GM06990 (cell line): ENCODE measurements around the gene ITLN1.
A peak's percentile ranks its signal among the peaks of the same experiment; 100 is the strongest.

Source experiments
- DNase-seq: peaks from one replicate; pipeline ENCODE4 v3.0.0-alpha.2; 2011; ENCODE audit not compliant: insufficient read length; ENCODE audit errors: extremely low read depth
- H3K27me3 ChIP-seq: replicated peaks from 2 replicates; pipeline ENCODE4 v1.6.0; 2011; ENCODE audit warnings: low read length; ENCODE audit not compliant: control insufficient read depth, insufficient read depth
- H3K36me3 ChIP-seq: 2 replicates; pipeline ENCODE4 v1.5.1; 2011; ENCODE audit warnings: low read length; ENCODE audit not compliant: control insufficient read depth, insufficient read depth
- H3K4me3 ChIP-seq: replicated peaks from 2 replicates; pipeline ENCODE4 v1.5.1; 2011; ENCODE audit warnings: low read depth, mild to moderate bottlenecking, control low read depth, low read length
- TF ChIP-seq, protein P1 (sequence below): IDR thresholded peaks from 2 replicates; pipeline ENCODE4 v1.5.1; 2011; ENCODE audit warnings: low read length, control low read depth, mild to moderate bottlenecking, inconsistent platforms; ENCODE audit not compliant: insufficient read depth, poor library complexity, severe bottlenecking

ITLN1 gene

DNA sequence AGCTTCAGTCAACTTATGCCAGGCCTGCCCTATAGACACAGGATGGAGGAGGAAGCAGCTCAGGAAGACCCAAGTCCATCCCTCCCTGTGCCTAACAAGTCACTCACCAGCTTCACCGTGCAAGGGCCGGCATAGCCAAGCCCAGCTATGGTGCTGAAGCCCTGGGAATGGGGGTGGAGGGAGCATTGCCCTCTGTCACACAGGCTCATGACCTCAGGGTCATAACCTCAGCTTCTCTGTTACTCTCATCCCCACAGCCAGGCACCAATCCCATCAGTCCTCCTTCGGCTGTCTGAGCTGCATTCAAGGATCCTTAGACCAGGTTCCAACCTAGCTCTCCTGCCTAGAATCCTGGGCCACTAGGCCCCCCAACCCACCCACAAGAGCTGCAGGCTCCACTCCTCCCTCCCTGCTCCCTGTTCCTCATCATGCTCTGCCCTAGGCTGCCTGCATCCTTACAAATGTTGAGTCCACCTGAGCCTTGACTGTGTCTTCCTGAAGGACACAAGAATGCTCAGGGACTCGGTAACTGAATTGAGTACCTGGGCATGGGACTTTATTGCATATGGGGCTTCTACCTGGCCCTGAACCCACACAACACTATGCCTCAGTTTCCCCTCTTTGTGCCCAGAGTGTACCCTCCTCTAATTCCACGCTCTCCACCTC lies 24.0 kb downstream of the ITLN1 start:
- DNase-seq, result no peak

GRCh38 chr1:160859166-160859565 lies 25.8 kb downstream of the ITLN1 start:
- TF ChIP-seq, protein P1, sequence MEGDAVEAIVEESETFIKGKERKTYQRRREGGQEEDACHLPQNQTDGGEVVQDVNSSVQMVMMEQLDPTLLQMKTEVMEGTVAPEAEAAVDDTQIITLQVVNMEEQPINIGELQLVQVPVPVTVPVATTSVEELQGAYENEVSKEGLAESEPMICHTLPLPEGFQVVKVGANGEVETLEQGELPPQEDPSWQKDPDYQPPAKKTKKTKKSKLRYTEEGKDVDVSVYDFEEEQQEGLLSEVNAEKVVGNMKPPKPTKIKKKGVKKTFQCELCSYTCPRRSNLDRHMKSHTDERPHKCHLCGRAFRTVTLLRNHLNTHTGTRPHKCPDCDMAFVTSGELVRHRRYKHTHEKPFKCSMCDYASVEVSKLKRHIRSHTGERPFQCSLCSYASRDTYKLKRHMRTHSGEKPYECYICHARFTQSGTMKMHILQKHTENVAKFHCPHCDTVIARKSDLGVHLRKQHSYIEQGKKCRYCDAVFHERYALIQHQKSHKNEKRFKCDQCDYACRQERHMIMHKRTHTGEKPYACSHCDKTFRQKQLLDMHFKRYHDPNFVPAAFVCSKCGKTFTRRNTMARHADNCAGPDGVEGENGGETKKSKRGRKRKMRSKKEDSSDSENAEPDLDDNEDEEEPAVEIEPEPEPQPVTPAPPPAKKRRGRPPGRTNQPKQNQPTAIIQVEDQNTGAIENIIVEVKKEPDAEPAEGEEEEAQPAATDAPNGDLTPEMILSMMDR, result no peak

More for the DNA sequence above, 24.0 kb downstream of the ITLN1 start:
- Histone ChIP-seq H3K4me3 (no peak overlapping the region), H3K36me3 (no peaks in the 10 kb centered on the region), H3K27me3 (no peaks in the 10 kb centered on the region; the same call in 1 of the 2 replicates)
- TF ChIP-seq, protein P1, result no peak

DNA sequence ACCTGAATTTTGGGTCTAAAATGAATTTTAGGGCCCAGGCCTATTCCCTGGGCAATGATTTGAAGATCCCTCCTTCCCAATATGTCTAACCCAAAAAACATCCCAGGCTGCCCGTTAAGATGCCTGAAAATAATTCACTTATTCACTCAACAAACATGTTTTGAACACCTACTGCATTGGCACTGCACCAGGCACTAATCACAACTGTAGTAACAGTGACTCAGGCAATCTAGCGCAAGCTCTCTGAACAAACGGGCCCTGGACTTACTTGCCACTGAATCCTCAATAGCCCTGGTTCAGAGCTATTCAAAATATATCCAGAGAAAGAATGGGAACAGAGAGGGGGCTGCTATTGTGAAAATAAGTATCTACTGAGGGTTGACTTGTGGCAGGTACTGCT lies 26.5 kb downstream of the ITLN1 start:
- no peaks in the 10 kb centered on the region; the same call in 1 of the 2 replicates for H3K27me3 ChIP-seq
- TF ChIP-seq, protein P1, result no peak
- no peak for DNase-seq

More at GRCh38 chr1:160859166-160859565, 25.8 kb downstream of the ITLN1 start:
- Histone ChIP-seq H3K27me3 (no peaks in the 10 kb centered on the region; the same call in 1 of the 2 replicates), H3K4me3 (no peak overlapping the region), H3K36me3 (no peaks in the 10 kb centered on the region)
- DNase-seq, result no peak

DNA sequence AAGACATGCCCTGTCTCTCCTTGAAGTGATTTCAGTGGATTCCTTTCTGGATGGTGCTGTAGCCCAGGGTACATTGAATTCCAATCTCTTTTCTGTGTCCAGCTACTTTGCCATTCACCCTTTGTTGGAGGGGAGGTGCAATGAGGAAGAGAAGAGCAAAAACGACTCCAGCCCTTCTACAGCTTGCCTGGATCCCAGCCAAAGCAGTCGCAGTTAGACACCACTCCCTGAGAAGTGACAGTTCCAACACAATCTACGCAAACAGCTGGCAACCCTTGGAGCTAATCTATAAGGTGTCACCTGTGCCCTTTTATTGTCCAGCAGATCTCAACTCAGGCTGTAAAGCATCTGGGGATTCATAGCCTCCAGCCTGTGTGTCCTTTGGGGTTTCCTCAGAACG lies 26.9 kb downstream of the ITLN1 start:
- no peak for DNase-seq
- Histone ChIP-seq H3K36me3 (no peaks in the 10 kb centered on the region), H3K4me3 (no peak overlapping the region), H3K27me3 (no peaks in the 10 kb centered on the region; the same call in 1 of the 2 replicates)
- TF ChIP-seq, protein P1, result no peak

More for the DNA sequence above, 26.5 kb downstream of the ITLN1 start:
- no peak overlapping the region for H3K4me3 ChIP-seq
- no peaks in the 10 kb centered on the region for H3K36me3 ChIP-seq

DNA sequence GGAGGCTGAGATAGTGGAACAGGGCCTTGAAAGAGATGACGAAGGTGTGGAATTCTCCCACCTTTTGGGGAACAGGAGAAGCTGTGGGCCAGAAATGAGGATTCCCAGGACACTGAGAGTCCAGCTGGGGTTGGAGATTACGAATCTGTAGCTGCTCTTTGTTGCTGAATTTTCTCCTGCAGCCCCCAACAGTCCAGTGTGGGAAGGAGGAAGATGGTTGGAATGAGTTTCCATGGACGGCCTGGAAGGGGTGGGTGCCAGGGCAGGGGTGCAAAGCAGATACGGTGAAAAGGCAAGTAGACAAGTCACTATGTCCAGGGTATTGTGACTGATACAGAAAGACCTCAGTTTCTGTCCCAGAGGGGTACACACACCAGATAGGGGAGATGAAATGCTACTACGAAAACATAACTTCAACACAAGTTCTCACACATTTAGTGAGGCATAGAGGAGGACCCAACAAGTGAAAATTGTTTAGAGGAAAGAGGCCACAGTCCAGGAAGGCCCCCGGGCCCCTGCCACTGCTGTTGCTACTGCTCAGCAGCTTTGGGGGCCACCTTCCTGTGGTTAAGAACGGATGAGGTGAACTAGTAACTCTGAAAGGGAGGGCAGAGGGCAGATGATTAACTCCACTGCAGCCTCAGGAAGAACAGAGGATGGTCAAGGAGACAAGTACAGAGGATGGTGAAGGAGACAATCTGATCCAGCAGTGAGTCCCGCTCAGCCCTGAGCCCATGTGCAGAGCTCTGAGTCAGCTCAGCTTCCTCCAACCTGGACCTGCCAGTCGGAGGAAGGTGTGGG lies 29.6 kb downstream of the ITLN1 start:
- H3K4me3 ChIP-seq, result no peak overlapping the region
- H3K27me3 ChIP-seq, result no peaks in the 10 kb centered on the region
- no peaks in the 10 kb centered on the region for H3K36me3 ChIP-seq
- peak; percentile 38 for DNase-seq
- TF ChIP-seq, protein P1, result no peak
